Stimulated activated CD4-positive, alpha-beta T cell treated with anti-CD3 and anti-CD28 coated beads, Interleukin-1b, Interleukin-23, amount 100 ng/mL, for 1 hour (primary cell): ENCODE results near the gene RASL11B.
"Not testable (repeated sequence)": the region's sequence is repeated elsewhere in the genome, so short reads cannot be mapped to it uniquely, and the experiment has no call there.

Source experiments
- DNase-seq, 2 donors: peaks; one replicate each; pipeline ENCODE4 v3.0.0-alpha.2; 2020; ENCODE audit warnings: low read depth in 2 of 2

The RASL11B gene, protein sequence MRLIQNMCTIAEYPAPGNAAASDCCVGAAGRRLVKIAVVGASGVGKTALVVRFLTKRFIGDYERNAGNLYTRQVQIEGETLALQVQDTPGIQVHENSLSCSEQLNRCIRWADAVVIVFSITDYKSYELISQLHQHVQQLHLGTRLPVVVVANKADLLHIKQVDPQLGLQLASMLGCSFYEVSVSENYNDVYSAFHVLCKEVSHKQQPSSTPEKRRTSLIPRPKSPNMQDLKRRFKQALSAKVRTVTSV

DNA sequence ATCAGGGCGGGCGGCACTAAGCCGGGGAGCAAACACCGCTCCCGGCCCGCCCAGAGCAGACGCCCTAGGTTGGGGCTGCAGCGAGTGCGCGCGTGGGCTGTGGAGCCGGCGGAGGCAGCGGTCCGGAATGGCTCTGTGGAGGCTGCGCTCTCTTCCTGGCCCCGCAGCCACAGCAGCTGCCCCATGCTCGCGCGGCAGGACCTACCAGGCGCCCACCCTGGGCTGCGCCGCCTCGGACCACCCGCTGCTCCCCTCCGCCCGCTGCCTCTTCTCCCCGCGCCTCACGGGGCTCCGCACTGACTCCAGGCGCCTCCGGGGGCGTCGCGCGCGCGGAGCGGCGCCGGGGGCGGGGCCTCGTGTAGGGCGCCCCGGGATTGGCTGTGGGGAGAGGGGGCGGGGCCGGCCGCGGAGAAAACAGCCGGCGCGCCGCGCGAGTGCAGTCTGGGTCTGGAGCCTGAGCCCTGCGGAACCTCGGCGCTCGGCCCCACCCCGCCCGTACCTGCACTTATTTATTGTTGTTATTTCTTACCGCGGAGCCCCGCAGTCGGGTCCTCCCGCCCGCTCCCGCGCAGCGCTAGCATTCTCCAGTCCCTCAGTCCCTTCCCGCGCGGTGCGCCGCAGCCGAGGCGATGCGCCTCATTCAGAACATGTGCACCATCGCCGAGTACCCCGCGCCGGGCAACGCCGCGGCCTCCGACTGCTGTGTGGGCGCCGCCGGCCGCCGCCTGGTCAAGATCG lies at the start of gene RASL11B:
Gene RASL11B (plus strand): TSS at position 439 of the 738 bp plus-strand sequence. CDS start 191 bp downstream, at position 630.
- DNase-seq, result peak; percentile 55 to 81

DNA sequence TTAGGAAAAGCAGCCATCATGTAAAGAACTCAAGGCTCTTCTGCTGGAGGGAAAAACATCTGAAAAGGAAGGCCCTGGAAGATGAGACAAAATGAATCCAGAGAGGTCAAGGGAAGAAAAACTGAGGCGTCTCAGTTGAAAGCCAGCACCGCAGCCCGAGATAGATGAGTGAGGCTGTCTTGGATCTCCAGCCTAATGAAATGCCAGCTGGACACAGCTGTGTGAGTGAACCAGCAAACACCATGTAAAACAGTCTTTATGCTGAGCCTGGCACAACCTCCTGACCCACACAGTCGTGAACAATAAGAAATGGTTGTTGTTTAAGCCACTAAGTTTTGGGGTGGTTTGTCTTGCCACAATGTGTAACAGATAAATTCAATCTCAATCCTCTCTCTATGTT lies 48.6 kb upstream of the RASL11B start:
- no peak for DNase-seq

GRCh38 chr4:52822583-52822971 lies 39.5 kb upstream of the RASL11B start:
- DNase-seq, result no peak

DNA sequence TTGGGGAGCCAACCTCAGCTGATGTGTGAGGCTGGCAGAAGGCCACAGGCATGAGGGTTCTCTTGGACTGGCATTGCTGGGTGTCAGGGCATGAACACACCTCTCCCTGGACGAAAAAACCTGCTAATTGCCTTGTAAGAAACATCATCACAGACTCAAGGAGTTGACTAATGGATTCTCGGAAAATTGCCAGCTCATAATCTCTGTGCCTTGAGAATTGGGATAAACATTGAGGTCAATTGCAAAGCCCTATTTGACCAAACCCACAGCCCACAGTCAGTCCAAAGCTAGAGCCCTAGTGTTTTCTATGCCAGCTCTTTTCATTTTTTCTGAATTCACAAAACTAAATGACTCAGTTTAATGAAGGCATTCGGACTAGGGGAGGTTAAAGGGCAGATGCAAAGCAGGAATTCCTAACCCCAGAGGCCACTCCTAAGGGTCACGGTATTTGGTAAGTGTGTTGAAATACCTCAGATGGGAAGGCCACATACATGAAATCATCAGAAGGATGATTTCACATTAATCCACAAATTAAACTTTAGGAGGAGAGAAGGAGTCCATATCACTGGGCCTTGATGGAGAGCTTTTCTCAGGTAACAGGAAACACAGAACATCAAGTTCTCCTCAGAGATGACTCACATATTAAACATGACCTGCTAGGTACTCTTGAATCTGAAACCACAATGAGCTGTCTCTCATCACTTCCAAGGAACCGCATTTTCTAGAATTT lies 39.0 kb upstream of the RASL11B start:
- no peak for DNase-seq

GRCh38 chr4:52823702-52824092 lies 38.4 kb upstream of the RASL11B start:
- DNase-seq, result no peak

GRCh38 chr4:52824270-52824602 lies 37.9 kb upstream of the RASL11B start:
- DNase-seq, result no peak

DNA sequence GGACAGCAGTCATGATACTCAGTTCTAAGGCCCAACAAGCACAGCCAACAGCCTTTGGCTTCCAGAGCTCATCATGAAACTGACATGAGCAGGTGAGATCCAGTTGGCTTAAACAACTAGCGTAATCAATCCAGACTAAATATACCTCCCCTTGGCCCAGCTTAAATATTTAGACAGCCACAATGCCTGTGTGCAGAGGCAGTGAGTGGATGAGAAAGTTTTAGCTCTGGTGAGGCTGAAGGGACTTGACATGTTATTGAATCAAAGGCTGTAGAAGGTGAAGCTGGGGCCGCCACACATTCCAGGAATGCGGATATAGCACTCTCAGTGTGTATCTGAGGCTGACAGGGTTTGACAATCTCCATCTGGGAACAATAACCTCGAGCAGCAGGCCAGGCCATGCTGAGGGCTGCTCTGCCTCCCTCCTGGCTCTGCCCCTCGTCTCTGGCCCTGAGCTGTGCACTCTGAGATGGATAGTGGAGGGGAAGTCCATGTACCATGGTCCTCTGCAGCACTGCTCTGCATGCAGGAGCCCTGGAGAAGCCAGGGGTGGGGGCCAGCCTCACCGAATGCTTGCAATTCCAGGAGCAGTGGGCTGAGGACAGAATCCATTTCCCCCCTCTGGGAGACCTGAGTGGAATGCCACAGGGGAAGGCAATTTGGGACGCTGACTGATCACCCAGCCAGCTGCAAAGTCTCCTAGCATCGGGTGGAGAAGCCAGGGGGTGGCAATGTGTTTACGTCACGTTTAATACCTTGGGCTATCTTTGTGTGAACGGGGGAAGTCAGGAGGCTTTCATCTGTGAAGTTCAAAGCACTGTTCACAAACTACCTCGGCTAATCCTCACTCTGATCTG lies 37.3 kb upstream of the RASL11B start:
- no peak for DNase-seq

- no peak for DNase-seq
Observed at GRCh38 chr4:52825460-52826090, 36.5 kb upstream of the RASL11B start.

DNA sequence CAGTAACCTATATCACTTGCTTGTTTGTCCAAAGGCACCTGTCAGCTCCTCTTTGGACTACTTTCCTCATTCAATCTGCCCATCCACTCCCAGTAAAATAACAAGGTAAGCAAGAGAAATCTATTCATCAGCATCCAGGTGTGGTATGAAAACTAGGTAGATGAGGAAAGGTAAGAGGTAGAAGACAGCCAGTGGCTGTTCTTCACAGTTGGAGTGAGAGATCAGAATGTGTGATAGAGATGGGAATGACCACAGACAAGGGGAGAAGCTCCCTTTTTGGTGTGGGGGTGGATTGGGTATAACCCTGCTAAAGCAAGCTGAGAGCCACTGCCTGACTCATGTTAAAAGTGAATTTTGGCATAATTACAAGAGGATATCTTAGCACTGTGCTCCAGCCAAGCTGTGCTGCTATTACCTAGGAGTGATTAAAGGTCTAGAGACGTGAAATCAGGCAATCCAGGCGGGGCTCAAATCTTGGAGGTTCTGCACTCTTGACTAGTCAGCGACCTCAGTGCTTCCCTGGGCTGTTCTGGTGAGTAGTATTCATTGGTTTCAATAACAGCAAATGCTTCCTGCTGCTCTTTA lies 28.1 kb upstream of the RASL11B start:
- DNase-seq, result no peak

DNA sequence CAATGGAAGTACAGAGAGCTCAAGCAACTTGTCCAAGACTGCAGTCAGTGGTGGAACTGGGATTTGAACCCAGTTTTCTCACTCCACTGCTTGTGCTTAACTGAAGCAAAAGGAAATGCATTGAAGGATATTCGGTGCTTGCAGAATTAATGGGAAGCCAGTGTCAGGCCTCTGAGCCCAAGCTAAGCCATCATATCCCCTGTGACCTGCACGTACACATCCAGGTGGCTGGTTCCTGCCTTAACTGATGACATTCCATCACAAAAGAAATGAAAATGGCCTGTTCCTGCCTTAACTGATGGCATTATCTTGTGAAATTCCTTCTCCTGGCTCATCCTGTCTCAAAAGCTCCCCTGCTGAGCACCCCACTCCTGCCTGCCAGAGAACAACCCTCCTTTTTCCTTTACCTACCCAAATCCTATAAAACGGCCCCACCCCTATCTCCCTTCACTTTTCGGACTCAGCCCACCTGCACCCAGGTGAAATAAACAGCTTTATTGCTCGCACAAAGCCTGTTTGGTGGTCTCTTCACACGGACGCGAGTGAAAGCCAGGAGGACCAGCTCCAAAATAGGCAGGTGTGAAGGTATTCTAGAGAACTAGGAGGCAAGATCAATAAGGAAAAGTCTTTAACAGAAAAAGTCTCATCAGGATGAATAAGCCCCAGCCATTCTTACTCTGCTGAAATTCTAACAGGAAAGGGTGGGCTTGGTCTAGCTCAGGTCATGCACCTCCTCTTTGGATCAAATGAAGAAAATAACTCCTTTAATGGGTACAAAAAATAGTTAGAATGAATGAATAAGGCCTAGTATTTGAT lies 27.3 kb upstream of the RASL11B start:
- not testable (repeated sequence) for DNase-seq

DNA sequence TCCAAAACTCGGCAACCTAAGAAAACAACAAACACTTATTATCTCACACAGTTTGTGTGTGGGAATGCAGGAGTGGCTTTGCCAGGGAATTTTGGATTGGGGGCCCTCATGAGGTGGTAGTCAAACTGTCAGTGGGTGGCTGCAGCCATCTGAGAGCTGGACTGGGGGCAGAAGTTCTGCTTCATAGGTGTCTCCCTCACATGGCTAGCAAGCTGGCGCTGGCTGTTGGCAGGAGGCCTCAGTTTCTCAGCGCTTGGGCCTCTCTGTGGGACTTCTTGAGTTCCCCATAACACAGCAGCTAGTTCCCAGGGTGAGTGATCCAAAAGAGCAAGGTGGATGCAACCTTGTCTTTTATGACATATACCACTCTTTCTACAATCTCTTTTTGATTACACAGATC lies 26.0 kb upstream of the RASL11B start:
- no peak for DNase-seq

DNA sequence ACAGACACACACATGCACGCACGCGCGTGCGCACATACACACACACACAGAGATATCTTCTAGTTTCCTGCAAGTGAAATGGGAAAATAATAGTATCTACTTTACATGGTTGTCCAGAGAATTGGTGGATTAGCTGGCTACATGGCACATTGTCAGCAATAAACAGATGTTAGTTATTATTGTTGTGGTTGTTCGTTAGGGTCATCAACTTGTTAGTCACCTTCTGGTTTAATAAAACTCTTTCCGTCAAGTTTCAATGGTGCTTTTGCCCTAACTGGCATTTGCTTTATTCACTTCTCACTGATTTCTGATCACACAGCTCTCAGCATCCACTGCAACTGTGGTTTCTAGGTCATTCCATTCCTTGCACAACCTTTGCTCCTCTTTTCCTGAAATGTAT lies 25.4 kb upstream of the RASL11B start:
- DNase-seq, result no peak

DNA sequence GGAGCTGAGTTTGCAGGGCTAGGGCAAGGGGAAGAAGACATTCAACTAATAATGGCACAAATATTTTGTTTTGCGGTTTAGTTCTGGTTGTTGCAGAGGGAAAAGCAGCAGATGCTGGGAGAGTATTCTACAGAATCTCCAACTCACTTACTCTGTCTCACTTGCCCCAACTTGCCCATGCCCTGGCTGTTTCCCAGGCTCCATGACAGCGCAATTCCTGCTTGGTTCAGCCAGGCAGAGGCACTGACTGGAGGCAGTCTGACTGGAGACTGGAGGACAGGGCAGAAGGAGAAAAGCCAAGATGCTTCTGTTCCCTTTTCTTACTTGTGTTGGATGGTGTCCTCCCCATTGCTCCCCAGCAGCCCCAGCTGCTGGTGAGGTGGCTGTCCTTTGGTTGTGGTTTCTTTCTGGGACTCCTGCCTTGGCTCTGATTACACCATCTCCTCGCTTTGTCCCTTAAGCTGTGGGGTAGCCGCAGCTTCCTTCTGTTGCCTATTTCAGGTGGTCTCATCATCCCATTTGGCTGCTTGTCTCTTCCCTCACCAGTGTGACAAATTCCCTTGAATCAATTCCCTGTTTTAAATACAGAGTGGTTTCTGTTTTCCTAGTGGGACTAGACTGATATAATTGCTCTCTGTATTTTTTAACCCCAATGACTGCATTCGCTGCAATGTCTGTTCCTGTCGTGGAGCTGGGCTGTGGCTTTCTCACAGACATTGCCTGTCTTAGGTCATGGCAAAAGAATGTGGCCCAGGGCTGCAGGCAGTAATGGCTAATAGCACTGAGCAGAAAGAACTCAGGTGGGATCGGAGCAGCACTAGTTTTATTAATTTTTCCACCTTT lies 24.2 kb upstream of the RASL11B start:
- DNase-seq, result no peak

GRCh38 chr4:52838729-52839586 lies 23.2 kb upstream of the RASL11B start:
- no peak for DNase-seq

DNA sequence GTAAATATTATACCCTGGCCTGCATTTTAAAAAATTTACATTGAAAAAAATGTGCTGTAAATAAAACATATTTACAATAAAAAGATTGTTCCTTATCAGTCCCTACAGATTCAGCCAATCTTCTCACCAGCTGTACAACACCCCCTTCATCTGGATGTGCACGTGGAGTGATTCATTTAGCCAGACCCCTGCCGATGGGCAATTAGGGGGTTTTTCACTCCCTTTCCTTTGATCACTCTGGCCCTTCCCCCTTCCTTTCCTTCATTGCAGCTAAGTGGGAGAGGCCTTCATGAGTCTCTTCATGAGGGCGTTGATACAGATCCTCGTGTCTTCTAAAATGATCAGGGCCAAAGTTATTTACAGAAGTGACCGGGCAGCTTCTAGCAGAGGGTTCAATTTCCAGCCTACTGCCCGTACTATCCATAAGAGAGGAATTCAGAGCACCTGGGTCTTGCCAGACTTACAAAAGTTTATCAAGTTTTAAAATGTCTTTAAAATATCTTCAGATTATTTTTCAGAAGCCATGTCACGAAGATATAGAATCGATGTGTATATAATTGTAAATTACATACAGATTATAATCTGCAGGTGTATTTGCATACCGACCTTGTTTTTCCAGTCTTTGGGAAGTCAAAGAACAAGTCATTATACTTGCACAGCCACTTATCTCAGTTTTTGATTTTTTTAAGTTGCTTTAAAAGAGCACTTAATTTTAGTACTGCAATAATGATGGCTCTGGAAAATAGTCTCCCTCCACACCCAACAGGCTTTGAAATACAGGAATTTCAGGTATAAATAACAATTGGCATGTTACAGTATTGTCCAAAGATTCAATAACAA lies 21.4 kb upstream of the RASL11B start:
- no peak for DNase-seq

DNA sequence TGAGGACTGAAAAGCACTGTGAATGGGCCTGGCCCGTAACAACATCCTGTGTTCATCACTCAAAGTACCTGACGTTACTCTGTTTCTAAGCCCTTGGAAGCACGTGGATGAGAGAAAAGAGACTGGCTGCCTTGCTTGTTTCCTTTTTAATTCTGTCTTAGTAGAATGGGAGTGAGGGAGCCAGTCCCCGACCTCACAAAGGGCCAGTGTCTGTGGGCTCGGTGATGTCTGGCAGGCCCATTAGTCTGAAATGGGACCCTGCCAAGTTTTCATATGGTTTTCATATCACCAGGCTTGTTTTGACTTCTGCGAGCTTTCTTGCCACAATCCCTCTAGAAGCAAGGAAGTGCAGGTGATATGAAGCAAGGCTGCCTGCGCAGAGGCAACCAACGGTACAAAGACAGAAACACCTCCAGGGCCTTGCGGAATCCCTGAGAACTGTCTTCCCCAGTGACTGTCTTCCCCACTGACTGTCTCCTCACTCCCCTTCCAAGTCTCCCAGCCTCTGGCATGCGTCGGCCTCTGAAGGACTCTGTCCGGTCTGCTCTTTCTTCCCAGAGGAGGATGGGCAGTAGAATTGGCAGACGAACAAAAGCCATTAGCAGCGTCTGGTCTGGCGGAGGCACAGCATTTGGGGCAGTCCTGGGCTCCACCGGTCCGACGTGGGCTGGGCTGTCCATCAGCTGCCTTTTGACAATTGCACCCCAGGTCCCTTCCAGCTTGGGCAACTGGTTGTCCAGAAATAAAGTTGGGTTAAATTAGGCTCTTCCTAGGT lies 20.2 kb upstream of the RASL11B start:
- no peak for DNase-seq

GRCh38 chr4:52842792-52843191 lies 19.3 kb upstream of the RASL11B start:
- DNase-seq, result no peak
